Measurements from ENCODE around the gene ZNF608.

The ZNF608 gene

DNA sequence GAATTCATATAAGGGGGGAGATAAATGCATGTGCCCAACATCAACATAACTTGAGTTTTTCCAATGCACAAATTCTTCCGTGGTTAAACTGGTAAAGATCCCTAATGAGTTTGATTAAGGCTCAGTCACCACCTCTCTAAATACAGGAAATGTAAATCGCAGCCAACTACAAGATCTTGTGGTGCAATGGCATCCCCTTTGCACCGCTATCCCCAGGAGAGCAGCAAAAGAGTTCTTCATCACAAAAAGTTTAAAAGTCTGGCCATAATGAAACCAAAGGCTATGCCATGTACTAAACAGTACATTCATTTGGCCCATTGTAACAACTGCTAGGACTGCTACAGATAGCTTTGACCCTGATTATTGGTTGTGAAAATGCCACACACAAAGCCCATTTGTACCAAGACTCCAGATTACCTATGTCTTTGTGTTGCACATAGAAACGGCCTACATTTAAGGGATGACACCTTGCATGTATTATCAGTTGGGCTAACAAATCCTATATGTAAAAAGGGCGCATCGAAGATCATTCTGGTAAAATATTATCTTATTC, 44.5 kb downstream of the ZNF608 start:
- Histone ChIP-seq H3K27ac (replicated peaks; ENCODE audit: low read length) (no peak overlapping the region), H4K8ac (ENCODE audit: low read depth, low read length) (no peak overlapping the region), H3K79me1 (ENCODE audit: low read depth, low read length) (peaks cover 3% of the 10 kb centered on the region), H2AFZ (ENCODE audit: low read length) (no peak overlapping the region), H2BK15ac (ENCODE audit: low read length) (no peak overlapping the region), H3K18ac (ENCODE audit: low read length) (no peak overlapping the region), H3K4me1 (ENCODE audit: control insufficient read depth in 2 of 2, insufficient read depth in 1 of 2, low read depth in 1 of 2, low read length in 2 of 2) (peaks cover 37 to 38% of the 10 kb centered on the region in 2 donors), H3K36me3 (replicated peaks in 1 of 2; ENCODE audit: control insufficient read depth in 2 of 2, insufficient read depth in 2 of 2, low read length in 2 of 2) (peaks cover 0 to 24% of the 10 kb centered on the region in 2 donors), H2BK5ac (ENCODE audit: low read length) (no peak overlapping the region), H3K14ac (ENCODE audit: low read length) (no peak overlapping the region), H2BK120ac (ENCODE audit: low read depth, low read length) (no peak overlapping the region), H2BK12ac (ENCODE audit: low read length) (no peak overlapping the region), H3K4ac (ENCODE audit: low read length) (no peak overlapping the region), H3K9me3 (replicated peaks in 1 of 2; ENCODE audit: control insufficient read depth in 2 of 2, insufficient read depth in 1 of 2, low read depth in 1 of 2, low read length in 2 of 2) (peaks cover 0 to 4% of the 10 kb centered on the region in 2 donors), H4K91ac (ENCODE audit: low read depth, low read length, poor library complexity) (no peak overlapping the region), H3K4me3 (ENCODE audit: low read length in 2 of 2) (no peak overlapping the region), H3K27me3 (ENCODE audit: control insufficient read depth in 3 of 3, insufficient read depth in 3 of 3, low read depth in 1 of 3, low read length in 3 of 3) (no peaks in the 10 kb centered on the region), H2AK5ac (ENCODE audit: low read depth, low read length) (no peak overlapping the region), H3K23ac (ENCODE audit: low read depth, low read length, poor library complexity) (no peak overlapping the region), H3K4me2 (ENCODE audit: insufficient read depth, low read length, poor library complexity, severe bottlenecking) (no peak overlapping the region), H3K9ac (ENCODE audit: low read depth, low read length, poor library complexity) (no peak overlapping the region)
- DNase-seq (ENCODE audit: low spot score), result no peak
- no CpG with 5 or more reads among the region's 6 CpGs for WGBS, 2 donors (ENCODE audit: extremely low coverage in 2 of 2, insufficient read length in 2 of 2, insufficient replicate concordance in 1 of 2)

DNA sequence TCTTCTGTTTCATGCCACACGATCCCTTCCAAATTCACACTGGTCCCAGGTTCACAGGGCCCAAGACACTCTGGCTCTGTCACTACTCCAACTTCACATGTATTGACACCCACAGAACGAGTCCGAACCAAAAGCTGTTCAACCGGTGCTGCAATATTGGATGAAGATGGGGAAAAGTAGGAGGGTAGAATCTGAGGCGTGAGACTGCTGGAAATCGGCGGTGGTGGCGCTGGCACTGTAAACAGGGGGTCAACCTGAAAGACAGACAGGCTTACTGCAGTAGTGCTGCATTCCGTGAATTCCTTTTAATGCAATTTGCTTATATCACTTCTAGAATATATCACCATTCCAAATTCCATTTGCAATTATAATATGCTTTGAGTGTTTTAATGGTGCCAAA, 45.4 kb downstream of the ZNF608 start:
- Histone ChIP-seq H2BK120ac (ENCODE audit: low read depth, low read length) (no peak overlapping the region), H2BK12ac (ENCODE audit: low read length) (no peak overlapping the region), H4K8ac (ENCODE audit: low read depth, low read length) (no peak overlapping the region), H3K4me3 (ENCODE audit: low read length in 2 of 2) (no peak overlapping the region), H4K91ac (ENCODE audit: low read depth, low read length, poor library complexity) (no peak overlapping the region), H3K14ac (ENCODE audit: low read length) (no peak overlapping the region), H3K27ac (replicated peaks; ENCODE audit: low read length) (no peak overlapping the region), H3K27me3 (ENCODE audit: control insufficient read depth in 3 of 3, insufficient read depth in 3 of 3, low read depth in 1 of 3, low read length in 3 of 3) (no peaks in the 10 kb centered on the region), H3K9me3 (replicated peaks in 1 of 2; ENCODE audit: control insufficient read depth in 2 of 2, insufficient read depth in 1 of 2, low read depth in 1 of 2, low read length in 2 of 2) (peaks cover 0 to 4% of the 10 kb centered on the region in 2 donors), H3K36me3 (replicated peaks in 1 of 2; ENCODE audit: control insufficient read depth in 2 of 2, insufficient read depth in 2 of 2, low read length in 2 of 2) (peaks cover 5 to 33% of the 10 kb centered on the region in 2 donors), H2AK5ac (ENCODE audit: low read depth, low read length) (no peak overlapping the region), H3K9ac (ENCODE audit: low read depth, low read length, poor library complexity) (no peak overlapping the region), H3K4ac (ENCODE audit: low read length) (no peak overlapping the region), H3K23ac (ENCODE audit: low read depth, low read length, poor library complexity) (no peak overlapping the region), H2AFZ (ENCODE audit: low read length) (no peak overlapping the region), H3K4me1 (ENCODE audit: control insufficient read depth in 2 of 2, insufficient read depth in 1 of 2, low read depth in 1 of 2, low read length in 2 of 2) (peaks cover 34 to 37% of the 10 kb centered on the region in 2 donors), H2BK5ac (ENCODE audit: low read length) (no peak overlapping the region), H2BK15ac (ENCODE audit: low read length) (no peak overlapping the region), H3K18ac (ENCODE audit: low read length) (no peak overlapping the region), H3K79me1 (ENCODE audit: low read depth, low read length) (peaks cover 2% of the 10 kb centered on the region), H3K4me2 (ENCODE audit: insufficient read depth, low read length, poor library complexity, severe bottlenecking) (no peak overlapping the region)
- DNase-seq (ENCODE audit: low spot score), result no peak
- no CpG with 5 or more reads among the region's 9 CpGs for WGBS, 2 donors (ENCODE audit: extremely low coverage in 2 of 2, insufficient read length in 2 of 2, insufficient replicate concordance in 1 of 2)

DNA sequence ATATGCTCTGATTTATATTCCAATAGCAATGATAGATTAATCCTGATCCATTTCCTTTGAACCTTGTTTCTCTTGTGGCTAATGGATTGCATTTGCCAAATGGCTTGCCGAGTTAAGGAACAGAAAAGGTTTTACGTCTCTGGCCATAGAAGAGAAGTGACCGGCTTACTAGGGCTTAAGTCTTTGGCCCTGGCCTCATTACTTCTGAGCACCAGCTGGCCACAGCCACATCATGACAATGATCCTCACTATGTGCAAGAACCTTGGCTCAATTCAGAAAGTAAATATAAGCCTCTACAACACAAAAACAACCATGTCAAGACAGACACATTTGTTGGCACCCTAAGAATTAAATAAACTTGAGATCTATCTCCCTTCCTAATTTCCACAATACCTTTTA, 46.1 kb downstream of the ZNF608 start:
- Histone ChIP-seq H4K91ac (ENCODE audit: low read depth, low read length, poor library complexity) (no peak overlapping the region), H3K4me3 (ENCODE audit: low read length in 2 of 2) (no peak overlapping the region), H3K36me3 (replicated peaks in 1 of 2; ENCODE audit: control insufficient read depth in 2 of 2, insufficient read depth in 2 of 2, low read length in 2 of 2) (peaks cover 5 to 33% of the 10 kb centered on the region in 2 donors), H3K4ac (ENCODE audit: low read length) (no peak overlapping the region), H3K23ac (ENCODE audit: low read depth, low read length, poor library complexity) (no peak overlapping the region), H3K4me1 (ENCODE audit: control insufficient read depth in 2 of 2, insufficient read depth in 1 of 2, low read depth in 1 of 2, low read length in 2 of 2) (peaks cover 33 to 34% of the 10 kb centered on the region in 2 donors), H3K79me1 (ENCODE audit: low read depth, low read length) (no peaks in the 10 kb centered on the region), H3K27ac (replicated peaks; ENCODE audit: low read length) (no peak overlapping the region), H2BK15ac (ENCODE audit: low read length) (no peak overlapping the region), H2AK5ac (ENCODE audit: low read depth, low read length) (no peak overlapping the region), H3K14ac (ENCODE audit: low read length) (no peak overlapping the region), H2BK5ac (ENCODE audit: low read length) (no peak overlapping the region), H3K18ac (ENCODE audit: low read length) (no peak overlapping the region), H3K4me2 (ENCODE audit: insufficient read depth, low read length, poor library complexity, severe bottlenecking) (no peak overlapping the region), H3K9me3 (replicated peaks in 1 of 2; ENCODE audit: control insufficient read depth in 2 of 2, insufficient read depth in 1 of 2, low read depth in 1 of 2, low read length in 2 of 2) (peaks cover 0 to 4% of the 10 kb centered on the region in 2 donors), H2AFZ (ENCODE audit: low read length) (no peak overlapping the region), H2BK120ac (ENCODE audit: low read depth, low read length) (no peak overlapping the region), H4K8ac (ENCODE audit: low read depth, low read length) (no peak overlapping the region), H3K27me3 (ENCODE audit: control insufficient read depth in 3 of 3, insufficient read depth in 3 of 3, low read depth in 1 of 3, low read length in 3 of 3) (no peaks in the 10 kb centered on the region), H2BK12ac (ENCODE audit: low read length) (no peak overlapping the region), H3K9ac (ENCODE audit: low read depth, low read length, poor library complexity) (no peak overlapping the region)
- DNase-seq (ENCODE audit: low spot score), result no peak
- no CpG with 5 or more reads among the region's 3 CpGs for WGBS, 2 donors (ENCODE audit: extremely low coverage in 2 of 2, insufficient read length in 2 of 2, insufficient replicate concordance in 1 of 2)

DNA sequence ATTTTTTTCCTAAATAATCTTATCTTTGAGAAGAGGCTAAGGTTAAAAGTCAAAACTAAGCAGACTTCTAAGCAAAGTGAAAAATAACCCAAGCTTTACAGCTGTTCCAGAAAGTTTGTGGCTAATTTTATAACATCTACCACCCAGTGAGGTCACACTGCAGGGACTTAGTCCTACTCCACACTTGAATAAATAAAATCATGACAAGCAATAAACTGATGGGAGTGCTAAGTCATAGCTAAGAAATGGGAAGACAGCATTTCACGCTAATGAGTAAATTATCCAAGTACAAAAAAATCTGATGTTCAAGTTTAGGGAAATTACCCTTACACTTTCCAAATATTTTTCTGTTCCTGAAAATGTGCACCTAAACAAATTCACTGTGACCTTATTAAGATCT, 47.7 kb downstream of the ZNF608 start:
- no peak overlapping the region for H2AK5ac ChIP-seq (ENCODE audit: low read depth, low read length)
- H3K4me2 ChIP-seq (ENCODE audit: insufficient read depth, low read length, poor library complexity, severe bottlenecking), result no peak overlapping the region
- H3K4ac ChIP-seq (ENCODE audit: low read length), result no peak overlapping the region
- H3K79me1 ChIP-seq (ENCODE audit: low read depth, low read length), result peaks cover 3% of the 10 kb centered on the region
- H3K27me3 ChIP-seq (ENCODE audit: control insufficient read depth in 3 of 3, insufficient read depth in 3 of 3, low read depth in 1 of 3, low read length in 3 of 3), result no peaks in the 10 kb centered on the region
- no peak overlapping the region for H3K18ac ChIP-seq (ENCODE audit: low read length)
- H3K14ac ChIP-seq (ENCODE audit: low read length), result no peak overlapping the region
- H3K27ac ChIP-seq (replicated peaks; ENCODE audit: low read length), result peak overlapping the region; percentile 60
- DNase-seq (ENCODE audit: low spot score), result no peak
- no peak overlapping the region for H2BK5ac ChIP-seq (ENCODE audit: low read length)
- H2BK12ac ChIP-seq (ENCODE audit: low read length), result no peak overlapping the region
- H3K4me3 ChIP-seq (ENCODE audit: low read length in 2 of 2), result no peak overlapping the region
- no peak overlapping the region for H2BK15ac ChIP-seq (ENCODE audit: low read length)
- H4K91ac ChIP-seq (ENCODE audit: low read depth, low read length, poor library complexity), result no peak overlapping the region
- no peak overlapping the region for H2BK120ac ChIP-seq (ENCODE audit: low read depth, low read length)
- H4K8ac ChIP-seq (ENCODE audit: low read depth, low read length), result no peak overlapping the region
- peaks cover 26 to 34% of the 10 kb centered on the region in 2 donors for H3K4me1 ChIP-seq (ENCODE audit: control insufficient read depth in 2 of 2, insufficient read depth in 1 of 2, low read depth in 1 of 2, low read length in 2 of 2)
- peaks cover 9 to 39% of the 10 kb centered on the region in 2 donors for H3K36me3 ChIP-seq (replicated peaks in 1 of 2; ENCODE audit: control insufficient read depth in 2 of 2, insufficient read depth in 2 of 2, low read length in 2 of 2)
- H3K23ac ChIP-seq (ENCODE audit: low read depth, low read length, poor library complexity), result no peak overlapping the region
- no peak overlapping the region for H2AFZ ChIP-seq (ENCODE audit: low read length)
- H3K9me3 ChIP-seq (replicated peaks in 1 of 2; ENCODE audit: control insufficient read depth in 2 of 2, insufficient read depth in 1 of 2, low read depth in 1 of 2, low read length in 2 of 2), result peaks cover 2 to 4% of the 10 kb centered on the region in 2 donors
- WGBS, 2 donors (ENCODE audit: extremely low coverage in 2 of 2, insufficient read length in 2 of 2, insufficient replicate concordance in 1 of 2), result no CpG with 5 or more reads among the region's 1 CpG
- no peak overlapping the region for H3K9ac ChIP-seq (ENCODE audit: low read depth, low read length, poor library complexity)
